Transverse colon (tissue), 3 donors: Measurements from ENCODE around the gene SHF.
A peak's percentile ranks its signal among the peaks of the same experiment; 100 is the strongest.

ENCODE experiments used
- POLR2A ChIP-seq: fragments of 450-650 bp; IDR thresholded peaks from one replicate; pipeline ENCODE4 v1.6.1; 2016; ENCODE audit warnings: antibody characterized with exemption, mild to moderate bottlenecking, moderate library complexity
- TF ChIP-seq, protein P1 (sequence below), 5 experiments: fragments of 200-600 bp in 3 of 5; fragments of 450-650 bp in 2 of 5; sonication (generic) in 3 of 5; IDR thresholded peaks; 1 replicate in 2 of 5; 2 replicates in 3 of 5; pipeline ENCODE4 v1.5.1; 2016 to 2017; ENCODE audit warnings: antibody characterized with exemption in 5 of 5, inconsistent platforms in 3 of 5, mild to moderate bottlenecking in 2 of 5, moderate library complexity in 1 of 5

GRCh38 chr15:45205192-45205591 lies 17.4 kb upstream of the SHF start:
- TF ChIP-seq POLR2A = no peak
- TF ChIP-seq, protein P1, sequence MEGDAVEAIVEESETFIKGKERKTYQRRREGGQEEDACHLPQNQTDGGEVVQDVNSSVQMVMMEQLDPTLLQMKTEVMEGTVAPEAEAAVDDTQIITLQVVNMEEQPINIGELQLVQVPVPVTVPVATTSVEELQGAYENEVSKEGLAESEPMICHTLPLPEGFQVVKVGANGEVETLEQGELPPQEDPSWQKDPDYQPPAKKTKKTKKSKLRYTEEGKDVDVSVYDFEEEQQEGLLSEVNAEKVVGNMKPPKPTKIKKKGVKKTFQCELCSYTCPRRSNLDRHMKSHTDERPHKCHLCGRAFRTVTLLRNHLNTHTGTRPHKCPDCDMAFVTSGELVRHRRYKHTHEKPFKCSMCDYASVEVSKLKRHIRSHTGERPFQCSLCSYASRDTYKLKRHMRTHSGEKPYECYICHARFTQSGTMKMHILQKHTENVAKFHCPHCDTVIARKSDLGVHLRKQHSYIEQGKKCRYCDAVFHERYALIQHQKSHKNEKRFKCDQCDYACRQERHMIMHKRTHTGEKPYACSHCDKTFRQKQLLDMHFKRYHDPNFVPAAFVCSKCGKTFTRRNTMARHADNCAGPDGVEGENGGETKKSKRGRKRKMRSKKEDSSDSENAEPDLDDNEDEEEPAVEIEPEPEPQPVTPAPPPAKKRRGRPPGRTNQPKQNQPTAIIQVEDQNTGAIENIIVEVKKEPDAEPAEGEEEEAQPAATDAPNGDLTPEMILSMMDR (IDR thresholded peaks at IDR 0.05) = peak; percentile 78 to 86 (median 85)
